Cardiac fibroblast (primary cell): ENCODE results near the gene AFTPH.
A peak's percentile ranks its signal among the peaks of the same experiment; 100 is the strongest.

Experiments
- DNase-seq, 2 donors: peaks; one replicate each; pipeline versions ENCODE4 v3.0.0 to v3.0.0-alpha.2; 2010; ENCODE audit warnings: low read depth in 2 of 2
- H3K4me3 ChIP-seq, 2 donors: replicated peaks in 1 of 2; 1 replicate in 1 of 2; 2 replicates in 1 of 2; pipeline ENCODE4 v1.5.1; 2011; ENCODE audit warnings: low read depth in 2 of 2, low read length in 2 of 2, mild to moderate bottlenecking in 2 of 2, moderate library complexity in 1 of 2
- TF ChIP-seq, protein P1 (sequence below): IDR thresholded peaks from one replicate; pipeline ENCODE4 v1.5.1; 2011; ENCODE audit warnings: low read depth, mild to moderate bottlenecking, low read length, inconsistent platforms

AFTPH gene

DNA sequence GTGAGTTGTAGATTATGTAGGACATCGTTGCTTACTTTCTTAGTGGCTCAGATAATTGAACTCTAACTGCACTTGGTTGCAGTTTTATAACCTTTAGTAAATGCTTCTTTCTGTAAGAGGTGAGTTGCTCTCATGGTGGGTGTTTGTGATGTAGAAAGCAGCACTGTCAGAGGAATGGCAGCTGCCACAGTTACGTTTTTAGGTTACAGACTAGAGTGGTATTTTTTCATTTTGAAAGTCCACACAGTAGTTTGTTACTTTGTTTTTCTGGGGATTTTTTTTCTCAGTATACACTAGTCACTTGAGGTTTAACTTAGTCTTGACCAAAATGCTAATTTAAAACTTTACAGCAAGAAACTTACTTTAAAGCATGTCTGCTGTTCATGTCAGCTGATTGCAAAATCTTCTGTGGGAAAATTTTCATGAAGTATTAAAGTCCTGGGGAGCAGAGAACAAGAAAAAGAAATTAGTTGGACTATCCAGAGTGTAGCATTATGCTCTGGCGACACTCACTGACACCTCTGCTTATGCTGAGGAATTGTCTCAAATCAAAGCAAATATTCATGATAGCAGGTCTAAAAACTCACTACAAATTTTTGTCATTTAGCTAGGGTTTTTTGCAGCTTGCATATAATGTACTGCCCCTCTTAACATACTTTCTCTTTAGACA lies 14.8 kb downstream of the AFTPH start:
- TF ChIP-seq, protein P1, sequence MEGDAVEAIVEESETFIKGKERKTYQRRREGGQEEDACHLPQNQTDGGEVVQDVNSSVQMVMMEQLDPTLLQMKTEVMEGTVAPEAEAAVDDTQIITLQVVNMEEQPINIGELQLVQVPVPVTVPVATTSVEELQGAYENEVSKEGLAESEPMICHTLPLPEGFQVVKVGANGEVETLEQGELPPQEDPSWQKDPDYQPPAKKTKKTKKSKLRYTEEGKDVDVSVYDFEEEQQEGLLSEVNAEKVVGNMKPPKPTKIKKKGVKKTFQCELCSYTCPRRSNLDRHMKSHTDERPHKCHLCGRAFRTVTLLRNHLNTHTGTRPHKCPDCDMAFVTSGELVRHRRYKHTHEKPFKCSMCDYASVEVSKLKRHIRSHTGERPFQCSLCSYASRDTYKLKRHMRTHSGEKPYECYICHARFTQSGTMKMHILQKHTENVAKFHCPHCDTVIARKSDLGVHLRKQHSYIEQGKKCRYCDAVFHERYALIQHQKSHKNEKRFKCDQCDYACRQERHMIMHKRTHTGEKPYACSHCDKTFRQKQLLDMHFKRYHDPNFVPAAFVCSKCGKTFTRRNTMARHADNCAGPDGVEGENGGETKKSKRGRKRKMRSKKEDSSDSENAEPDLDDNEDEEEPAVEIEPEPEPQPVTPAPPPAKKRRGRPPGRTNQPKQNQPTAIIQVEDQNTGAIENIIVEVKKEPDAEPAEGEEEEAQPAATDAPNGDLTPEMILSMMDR = no peak
- H3K4me3 ChIP-seq = no peak overlapping the region
- DNase-seq = peak in 1 of 2 donors; percentile 35

DNA sequence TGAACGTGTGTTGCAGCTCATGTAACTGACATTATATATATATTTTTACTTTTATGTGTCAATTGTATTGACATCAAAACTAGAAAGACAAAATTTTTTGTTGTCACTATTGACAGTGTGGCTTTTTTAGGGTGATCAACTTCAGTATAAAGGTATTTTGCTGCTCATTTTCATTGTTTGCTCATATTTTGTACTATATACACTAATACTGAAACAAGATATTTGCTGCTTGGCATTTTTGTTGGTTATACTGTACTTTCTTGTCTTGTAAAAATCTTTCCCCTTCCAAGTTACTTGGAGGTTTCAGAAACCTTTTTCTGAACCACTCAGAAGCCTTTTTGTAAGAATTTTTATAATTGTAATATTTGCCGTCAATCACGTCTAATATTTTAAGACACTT lies 16.5 kb downstream of the AFTPH start:
- TF ChIP-seq, protein P1 = no peak
- no peak for DNase-seq
- H3K4me3 ChIP-seq = no peak overlapping the region

DNA sequence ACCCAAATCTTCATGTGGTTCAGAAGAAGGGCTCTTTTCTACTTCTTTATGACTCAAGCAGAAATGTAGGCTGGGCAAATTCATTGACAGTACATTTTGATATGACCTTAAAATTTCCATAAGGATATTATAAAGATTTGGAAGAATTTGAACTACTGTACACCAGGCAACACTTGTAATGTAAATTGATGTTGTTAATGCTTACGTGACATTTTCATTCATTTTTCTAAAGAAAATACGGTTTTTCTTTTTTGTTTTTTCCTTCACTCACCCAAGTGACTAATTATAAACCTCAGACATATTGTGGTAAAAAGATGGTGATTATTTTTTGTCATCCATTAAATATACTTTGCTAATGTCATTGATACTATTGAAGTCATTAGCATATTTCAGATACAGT lies 17.4 kb downstream of the AFTPH start:
- H3K4me3 ChIP-seq = no peak overlapping the region
- TF ChIP-seq, protein P1 = no peak
- no peak for DNase-seq

DNA sequence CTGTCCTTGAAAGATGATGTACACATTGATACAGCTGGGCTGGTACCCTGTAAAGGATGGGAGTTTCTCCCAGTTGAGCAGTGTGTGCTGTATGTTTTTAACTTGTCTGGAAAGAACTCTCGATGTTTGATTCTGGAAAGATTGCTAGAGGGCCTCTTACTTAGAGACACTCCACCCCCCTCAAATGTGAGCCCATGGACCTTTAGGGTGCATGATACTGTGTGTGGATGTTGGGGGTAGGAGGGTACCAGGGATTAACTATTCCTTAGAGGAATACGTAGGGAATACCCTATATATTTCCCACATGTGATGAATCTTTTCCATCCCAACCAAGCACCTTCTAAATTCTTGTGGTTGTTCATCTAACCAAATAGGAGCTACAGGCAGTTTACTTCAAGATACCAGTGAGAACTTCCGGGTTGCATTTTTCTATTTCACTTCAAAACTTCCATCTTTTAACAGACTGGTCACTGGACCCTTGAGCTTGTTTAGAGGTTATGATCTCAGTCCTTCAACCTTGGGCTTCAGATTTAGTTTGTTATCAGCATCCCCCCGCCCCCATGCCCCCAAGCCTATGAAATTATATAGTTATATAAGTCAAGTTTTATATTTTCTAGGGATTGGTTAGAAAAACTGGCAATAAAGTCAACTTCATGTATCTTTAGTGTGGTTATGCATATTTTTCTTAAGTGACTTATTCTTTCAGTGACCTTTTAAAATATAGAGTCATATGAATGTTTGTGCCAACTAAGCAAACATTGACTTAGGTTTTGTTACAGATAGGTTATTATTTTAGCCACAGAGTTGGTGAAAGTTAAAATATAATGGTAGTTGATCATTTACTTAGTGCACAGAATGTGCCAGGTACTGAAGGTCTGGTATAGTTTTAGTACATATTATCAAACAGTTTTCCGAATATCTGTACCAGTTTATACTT lies 18.2 kb downstream of the AFTPH start:
- TF ChIP-seq, protein P1 = no peak
- DNase-seq = no peak
- no peak overlapping the region for H3K4me3 ChIP-seq

DNA sequence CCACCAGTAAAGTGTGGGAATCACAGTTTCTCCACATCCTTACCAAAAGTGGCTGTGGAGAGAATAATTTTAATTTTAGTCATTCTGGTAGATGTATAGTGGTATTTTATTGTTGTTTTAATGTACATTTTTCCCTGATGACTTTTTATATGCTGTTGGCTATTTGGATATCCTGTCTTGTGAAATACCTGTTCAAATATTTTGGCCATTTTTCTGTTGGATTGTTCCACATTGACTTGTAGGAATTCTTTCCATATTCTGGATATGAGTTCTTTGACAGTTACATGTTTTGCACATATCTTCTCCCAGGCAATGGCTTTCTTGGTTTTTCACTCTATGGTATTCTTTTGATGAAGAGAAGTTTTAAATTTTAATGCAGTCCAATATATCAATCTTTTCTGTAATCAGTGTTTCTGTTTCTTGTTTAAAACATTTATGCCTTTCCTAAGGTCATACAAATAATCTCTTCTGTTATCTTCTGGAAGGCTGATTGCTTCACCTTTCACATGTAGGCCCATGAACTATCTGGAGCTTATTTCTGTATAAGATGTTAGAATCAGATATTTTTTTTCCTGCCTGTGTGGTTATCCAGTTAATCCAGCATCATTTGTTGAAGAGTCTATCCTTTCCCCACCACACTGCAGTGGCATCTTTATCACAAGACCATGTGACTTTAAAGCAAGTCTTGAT lies 19.0 kb downstream of the AFTPH start:
- TF ChIP-seq, protein P1 = no peak
- DNase-seq = peak in 1 of 2 donors; percentile 44
- no peak overlapping the region for H3K4me3 ChIP-seq

DNA sequence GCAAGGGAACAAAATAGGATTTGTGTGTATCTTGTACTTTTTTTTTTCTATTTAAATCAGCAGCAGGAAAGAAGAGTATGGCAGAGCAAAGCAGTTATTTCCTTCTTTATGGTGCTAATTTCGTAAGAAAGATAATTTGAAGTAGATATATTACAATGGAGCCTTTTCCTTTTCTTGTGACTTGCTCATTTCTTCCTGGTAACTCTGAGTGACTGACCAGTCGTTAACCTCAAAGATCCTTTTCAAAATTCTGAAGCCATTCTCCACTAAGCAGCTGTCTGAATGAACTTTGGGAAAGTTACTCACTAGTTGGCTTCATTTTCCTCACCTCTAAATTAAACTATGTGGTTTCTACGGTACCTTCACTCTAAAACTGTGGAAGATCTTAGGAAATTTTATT lies 24.6 kb downstream of the AFTPH start:
- H3K4me3 ChIP-seq = no peak overlapping the region
- DNase-seq = no peak
- TF ChIP-seq, protein P1 = no peak
